HCT116 (cell line): ENCODE data around the gene IQCK.

Experiments used
- ATF3 ChIP-seq: IDR thresholded peaks from 2 replicates; pipeline ENCODE4 v1.6.1; 2012
- CBX3 ChIP-seq: IDR thresholded peaks from 2 replicates; pipeline ENCODE4 v1.6.1; 2012; ENCODE audit warnings: low read depth
- CEBPB ChIP-seq: IDR thresholded peaks from 2 replicates; pipeline ENCODE4 v1.6.1; 2012; ENCODE audit warnings: low read depth
- CTCF ChIP-seq, 3 experiments: fragments of 200-600 bp in 1 of 3; sonication (generic) in 1 of 3; IDR thresholded peaks in 2 of 3; conservative IDR thresholded peaks in 1 of 3; 2 replicates each; pipeline ENCODE4 v1.5.1; 2012 to 2017; ENCODE audit warnings: low read depth in 2 of 3, low read length in 2 of 3, antibody characterized with exemption in 1 of 3, borderline replicate concordance in 1 of 3, control low read depth in 1 of 3, mild to moderate bottlenecking in 1 of 3, mixed read lengths in 1 of 3, mixed run types in 1 of 3, moderate library complexity in 1 of 3; ENCODE audit not compliant: insufficient read depth in 1 of 3
- EZH2 ChIP-seq: fragments of 200-600 bp; sonication (generic); IDR thresholded peaks from 2 replicates; pipeline ENCODE4 v1.6.1; 2017; ENCODE audit warnings: antibody characterized with exemption, mixed run types
- EZH2phosphoT487 ChIP-seq: fragments of 200-600 bp; IDR thresholded peaks from 2 replicates; pipeline ENCODE4 v1.6.1; 2018; ENCODE audit warnings: antibody characterized with exemption, borderline replicate concordance
- FOSL1 ChIP-seq: IDR thresholded peaks from 2 replicates; pipeline ENCODE4 v1.6.1; 2012; ENCODE audit warnings: low read depth
- POLR2A ChIP-seq: IDR thresholded peaks from 2 replicates; pipeline ENCODE4 v1.7.0; 2011; ENCODE audit warnings: borderline replicate concordance; ENCODE audit not compliant: insufficient read depth, insufficient read length; ENCODE audit errors: extremely low read depth
- POLR2AphosphoS5 ChIP-seq: IDR thresholded peaks from 2 replicates; pipeline ENCODE4 v1.6.1; 2011; ENCODE audit warnings: mild to moderate bottlenecking, low read depth, low read length, moderate library complexity
- RAD21 ChIP-seq: IDR thresholded peaks from 2 replicates; pipeline ENCODE4 v1.6.1; 2012; ENCODE audit warnings: low read depth, mild to moderate bottlenecking
- REST ChIP-seq: IDR thresholded peaks from 2 replicates; pipeline ENCODE4 v1.6.1; 2012; ENCODE audit warnings: low read depth
- YY1 ChIP-seq: IDR thresholded peaks from 2 replicates; pipeline ENCODE4 v1.6.1; 2011; ENCODE audit warnings: low read length, low read depth, moderate library complexity, mild to moderate bottlenecking; ENCODE audit not compliant: insufficient replicate concordance; ENCODE audit errors: extremely low read depth
- ZBTB33 ChIP-seq: IDR thresholded peaks from 2 replicates; pipeline ENCODE4 v1.6.1; 2011; ENCODE audit warnings: mild to moderate bottlenecking, low read length, moderate library complexity; ENCODE audit not compliant: insufficient replicate concordance; ENCODE audit errors: extremely low read depth
- ZFX ChIP-seq: fragments of 450-650 bp; IDR thresholded peaks from 2 replicates; pipeline ENCODE4 v1.6.1; 2017

GRCh38 chr16:19861811-19862327 is 143.8 kb downstream of the IQCK start:
- TF ChIP-seq CTCF (IDR thresholded peaks at IDR 0.05 in 2 of 3, conservative IDR thresholded peaks at IDR 0.05 in 1 of 3; ENCODE audit: borderline replicate concordance in 1 of 3, insufficient read depth in 1 of 3, low read depth in 2 of 3, low read length in 2 of 3) (no peak), ZFX (no peak), REST (no peak), EZH2 (no peak), YY1 (no peak), POLR2AphosphoS5 (no peak), CBX3 (no peak), POLR2A (no peak), ZBTB33 (no peak), ATF3 (no peak), FOSL1 (no peak), EZH2phosphoT487 (no peak), CEBPB (no peak), RAD21 (no peak)
